H9 (cell line): ENCODE data around the gene KICS2. TPM values are rescaled to one million over a fixed set of nuclear protein-coding genes. Genes with fewer than 3 reads are reported as not detected.

Experiments
- DNase-seq: peaks from one replicate; pipeline ENCODE4 v3.0.0-alpha.2; 2017
- H2AFZ ChIP-seq: one replicate; pipeline ENCODE4 v1.6.1; 2013; ENCODE audit warnings: mild to moderate bottlenecking, low read length, control low read depth, moderate library complexity
- H2AK5ac ChIP-seq: 2 replicates; pipeline ENCODE4 v1.6.1; 2013; ENCODE audit warnings: low read length, control low read depth, mixed read lengths; ENCODE audit not compliant: insufficient read length
- H2BK120ac ChIP-seq: one replicate; pipeline ENCODE4 v1.6.1; 2013; ENCODE audit warnings: low read depth, mild to moderate bottlenecking, low read length, control low read depth, inconsistent platforms; ENCODE audit not compliant: poor library complexity, severe bottlenecking
- H2BK12ac ChIP-seq: 2 replicates; pipeline ENCODE4 v1.6.1; 2013; ENCODE audit warnings: low read length, control low read depth, mixed read lengths, low read depth; ENCODE audit not compliant: insufficient read length
- H2BK15ac ChIP-seq: 2 replicates; pipeline ENCODE4 v1.6.1; 2013; ENCODE audit warnings: low read depth, low read length, control low read depth
- H2BK20ac ChIP-seq: one replicate; pipeline ENCODE4 v1.6.1; 2013; ENCODE audit warnings: low read depth, mild to moderate bottlenecking, low read length, control low read depth, inconsistent platforms; ENCODE audit not compliant: poor library complexity, severe bottlenecking
- H2BK5ac ChIP-seq: 2 replicates; pipeline ENCODE4 v1.6.1; 2013; ENCODE audit warnings: low read length, control low read depth, mixed read lengths; ENCODE audit not compliant: insufficient read length
- H3K14ac ChIP-seq: 2 replicates; pipeline ENCODE4 v1.6.1; 2013; ENCODE audit warnings: low read length, control low read depth; ENCODE audit not compliant: insufficient read depth
- H3K18ac ChIP-seq: 2 replicates; pipeline ENCODE4 v1.6.1; 2013; ENCODE audit warnings: low read depth, mild to moderate bottlenecking, mixed read lengths, low read length, control low read depth; ENCODE audit not compliant: insufficient read length
- H3K23ac ChIP-seq: 2 replicates; pipeline ENCODE4 v1.6.1; 2013; ENCODE audit warnings: low read length, control low read depth, mixed read lengths, low read depth; ENCODE audit not compliant: insufficient read length
- H3K23me2 ChIP-seq: 2 replicates; pipeline ENCODE4 v1.6.1; 2013; ENCODE audit warnings: low read depth, mild to moderate bottlenecking, mixed read lengths, low read length, control low read depth; ENCODE audit not compliant: insufficient read length, poor library complexity, severe bottlenecking
- H3K27ac ChIP-seq: 2 replicates; pipeline ENCODE4 v1.5.1; 2013; ENCODE audit warnings: low read length, control low read depth, mixed read lengths, low read depth; ENCODE audit not compliant: insufficient read length
- H3K27me3 ChIP-seq: 2 replicates; pipeline ENCODE4 v1.6.1; 2013; ENCODE audit warnings: low read length, control low read depth, inconsistent platforms; ENCODE audit not compliant: insufficient read depth
- H3K4ac ChIP-seq: 2 replicates; pipeline ENCODE4 v1.6.1; 2013; ENCODE audit warnings: low read depth, mild to moderate bottlenecking, control low read depth, inconsistent platforms, low read length, moderate library complexity
- H3K4me1 ChIP-seq: 2 replicates; pipeline ENCODE4 v1.6.1; 2013; ENCODE audit warnings: low read length, control low read depth, inconsistent platforms; ENCODE audit not compliant: insufficient read depth
- H3K4me2 ChIP-seq: 2 replicates; pipeline ENCODE4 v1.6.1; 2013; ENCODE audit warnings: low read length, control low read depth, mixed read lengths; ENCODE audit not compliant: insufficient read length, insufficient read depth
- H3K56ac ChIP-seq: 2 replicates; pipeline ENCODE4 v1.6.1; 2013; ENCODE audit warnings: low read depth, mild to moderate bottlenecking, mixed read lengths, low read length, control low read depth; ENCODE audit not compliant: insufficient read length
- H3K79me1 ChIP-seq: 2 replicates; pipeline ENCODE4 v1.6.1; 2013; ENCODE audit warnings: low read depth, mild to moderate bottlenecking, moderate library complexity, low read length, control low read depth, inconsistent platforms; ENCODE audit not compliant: insufficient read depth, poor library complexity, severe bottlenecking
- H3K79me2 ChIP-seq: 2 replicates; pipeline ENCODE4 v1.6.1; 2013; ENCODE audit warnings: low read length, control low read depth, inconsistent platforms; ENCODE audit not compliant: insufficient read depth
- H3K9ac ChIP-seq: 2 replicates; pipeline ENCODE4 v1.6.1; 2013; ENCODE audit warnings: low read length, control low read depth, mixed read lengths; ENCODE audit not compliant: insufficient read length; ENCODE audit errors: extremely low read depth
- H3K9me3 ChIP-seq: one replicate; pipeline ENCODE4 v1.6.1; 2013; ENCODE audit warnings: low read depth, low read length, inconsistent platforms; ENCODE audit not compliant: control insufficient read depth
- H3T11ph ChIP-seq: one replicate; pipeline ENCODE4 v1.6.1; 2013; ENCODE audit warnings: mild to moderate bottlenecking, low read length, control low read depth, inconsistent platforms
- H4K20me1 ChIP-seq: one replicate; pipeline ENCODE4 v1.6.1; 2013; ENCODE audit not compliant: control insufficient read depth, insufficient read length, insufficient read depth
- H4K5ac ChIP-seq: 2 replicates; pipeline ENCODE4 v1.6.1; 2013; ENCODE audit warnings: low read depth, mild to moderate bottlenecking, mixed read lengths, low read length, control low read depth; ENCODE audit not compliant: insufficient read length
- H4K8ac ChIP-seq: replicated peaks from 2 replicates; pipeline ENCODE4 v1.6.1; 2013; ENCODE audit warnings: low read length, control low read depth, mixed read lengths, low read depth; ENCODE audit not compliant: insufficient read length
- H4K91ac ChIP-seq: 2 replicates; pipeline ENCODE4 v1.6.1; 2013; ENCODE audit warnings: low read depth, mild to moderate bottlenecking, moderate library complexity, mixed read lengths, low read length, control low read depth; ENCODE audit not compliant: insufficient read length
- H3K27ac Mint-ChIP-seq, 3 experiments: 2 replicates in 2 of 3; 3 replicates in 1 of 3; pipeline ENCODE4 v1.8.0; 2020 to 2021; ENCODE audit warnings: mixed read lengths in 3 of 3, mild to moderate bottlenecking in 1 of 3, moderate library complexity in 1 of 3
- H3K27me3 Mint-ChIP-seq: 2 replicates; pipeline ENCODE4 v1.8.0; 2021; ENCODE audit warnings: low read depth, mild to moderate bottlenecking, moderate library complexity, mixed read lengths
- H3K36me3 Mint-ChIP-seq, 3 experiments: 2 replicates in 2 of 3; 3 replicates in 1 of 3; pipeline ENCODE4 v1.8.0; 2020 to 2021; ENCODE audit warnings: low read depth in 3 of 3, mixed read lengths in 3 of 3; ENCODE audit not compliant: insufficient read depth in 1 of 3
- H3K4me1 Mint-ChIP-seq, 2 experiments: 2 replicates each; pipeline ENCODE4 v1.8.0; 2020; ENCODE audit warnings: mixed read lengths in 2 of 2
- H3K4me3 Mint-ChIP-seq, 2 experiments: 2 replicates in 1 of 2; 3 replicates in 1 of 2; pipeline ENCODE4 v1.8.0; 2020 to 2021; ENCODE audit warnings: mild to moderate bottlenecking in 2 of 2, mixed read lengths in 2 of 2, moderate library complexity in 1 of 2
- H3K9me3 Mint-ChIP-seq, 2 experiments: 2 replicates in 1 of 2; 3 replicates in 1 of 2; pipeline ENCODE4 v1.8.0; 2020; ENCODE audit warnings: mild to moderate bottlenecking in 2 of 2, mixed read lengths in 2 of 2, moderate library complexity in 1 of 2
- WGBS: extraction: QIAGEN DNeasy Blood & Tissue Kit; methylation state at CpG from one replicate; pipeline ENCODE4 v1.1.7; 2013; ENCODE audit warnings: missing lambda C conversion rate, low lambda C conversion rate, mixed read lengths; ENCODE audit not compliant: insufficient read length; ENCODE audit errors: extremely low coverage; 5-methylcytosine and 5-hydroxymethylcytosine counted together
- total RNA-seq: library from RNA; stranded (reverse); gene quantifications from 2 replicates; pipeline ENCODE4 v1.2.1, GENCODE V29; 2021
- TF ChIP-seq, protein P1 (sequence below): fragments of 200-600 bp; sonication (generic); conservative IDR thresholded peaks from 3 replicates; pipeline ENCODE4 v1.8.0; 2021; ENCODE audit warnings: antibody characterized with exemption, mild to moderate bottlenecking

The KICS2 gene
- total RNA-seq, 1 experiment from 2014 or later: 7.3 TPM

GRCh38 chr12:64229796-64230195 is 7.7 kb upstream of the KICS2 start:
- Histone ChIP-seq H3K4ac (no peak overlapping the region), H3K4me1 (peaks cover 2% of the 10 kb centered on the region; the same call in 1 of the 2 replicates), H2BK20ac (no peak overlapping the region), H3K14ac (no peak overlapping the region), H3T11ph (no peak overlapping the region), H3K56ac (no peak overlapping the region), H3K79me1 (no peaks in the 10 kb centered on the region), H3K23ac (no peak overlapping the region), H2BK12ac (no peak overlapping the region), H3K9me3 (no peaks in the 10 kb centered on the region), H4K20me1 (no peaks in the 10 kb centered on the region), H2BK120ac (no peak overlapping the region), H3K4me2 (no peak overlapping the region), H4K8ac (no peak overlapping the region), H3K18ac (no peak overlapping the region), H3K27ac (no peak overlapping the region), H2BK5ac (no peak overlapping the region), H4K5ac (no peak overlapping the region), H3K79me2 (no peaks in the 10 kb centered on the region), H2BK15ac (no peak overlapping the region), H3K9ac (no peak overlapping the region), H2AFZ (no peak overlapping the region), H4K91ac (no peak overlapping the region), H3K23me2 (no peaks in the 10 kb centered on the region), H3K27me3 (no peaks in the 10 kb centered on the region), H2AK5ac (no peak overlapping the region)
- peaks cover 3 to 5% of the 10 kb centered on the region in 2 experiments; a peak in 3 of 4 replicates for H3K4me1 Mint-ChIP-seq
- DNase-seq: no peak
- H3K4me3 Mint-ChIP-seq: no peak overlapping the region
- no peak overlapping the region; a peak in 1 of 7 replicates for H3K27ac Mint-ChIP-seq
- H3K36me3 Mint-ChIP-seq: peaks cover 0 to 8% (median 0%) of the 10 kb centered on the region in 3 experiments; a peak in 1 of 7 replicates
- WGBS: no CpG with 5 or more reads among the region's 5 CpGs
- TF ChIP-seq, protein P1, sequence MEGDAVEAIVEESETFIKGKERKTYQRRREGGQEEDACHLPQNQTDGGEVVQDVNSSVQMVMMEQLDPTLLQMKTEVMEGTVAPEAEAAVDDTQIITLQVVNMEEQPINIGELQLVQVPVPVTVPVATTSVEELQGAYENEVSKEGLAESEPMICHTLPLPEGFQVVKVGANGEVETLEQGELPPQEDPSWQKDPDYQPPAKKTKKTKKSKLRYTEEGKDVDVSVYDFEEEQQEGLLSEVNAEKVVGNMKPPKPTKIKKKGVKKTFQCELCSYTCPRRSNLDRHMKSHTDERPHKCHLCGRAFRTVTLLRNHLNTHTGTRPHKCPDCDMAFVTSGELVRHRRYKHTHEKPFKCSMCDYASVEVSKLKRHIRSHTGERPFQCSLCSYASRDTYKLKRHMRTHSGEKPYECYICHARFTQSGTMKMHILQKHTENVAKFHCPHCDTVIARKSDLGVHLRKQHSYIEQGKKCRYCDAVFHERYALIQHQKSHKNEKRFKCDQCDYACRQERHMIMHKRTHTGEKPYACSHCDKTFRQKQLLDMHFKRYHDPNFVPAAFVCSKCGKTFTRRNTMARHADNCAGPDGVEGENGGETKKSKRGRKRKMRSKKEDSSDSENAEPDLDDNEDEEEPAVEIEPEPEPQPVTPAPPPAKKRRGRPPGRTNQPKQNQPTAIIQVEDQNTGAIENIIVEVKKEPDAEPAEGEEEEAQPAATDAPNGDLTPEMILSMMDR: no peak
- peaks cover 2% of the 10 kb centered on the region; the same call in 1 of the 2 replicates for H3K27me3 Mint-ChIP-seq
- no peaks in the 10 kb centered on the region; a peak in 2 of 5 replicates for H3K9me3 Mint-ChIP-seq
